ENCODE data around the gene SGF29.
"Not testable (repeated sequence)": the region's sequence is repeated elsewhere in the genome, so short reads cannot be mapped to it uniquely, and the experiment has no call there.

GRCh38 chr16:28599377-28600285 lies 45.9 kb downstream of the SGF29 start:
- not testable (repeated sequence) for TF ChIP-seq CTCF (IDR thresholded peaks at IDR 0.05); ZFX (IDR thresholded peaks at IDR 0.05; ENCODE audit: borderline replicate concordance)
